CMK (cell line): ENCODE measurements around the gene TPM1.
A peak's percentile ranks its signal among the peaks of the same experiment; 100 is the strongest.

Source experiments
- DNase-seq: peaks from one replicate; pipeline ENCODE4 v3.0.0-alpha.2; 2010; ENCODE audit warnings: low read depth

TPM1 gene

DNA sequence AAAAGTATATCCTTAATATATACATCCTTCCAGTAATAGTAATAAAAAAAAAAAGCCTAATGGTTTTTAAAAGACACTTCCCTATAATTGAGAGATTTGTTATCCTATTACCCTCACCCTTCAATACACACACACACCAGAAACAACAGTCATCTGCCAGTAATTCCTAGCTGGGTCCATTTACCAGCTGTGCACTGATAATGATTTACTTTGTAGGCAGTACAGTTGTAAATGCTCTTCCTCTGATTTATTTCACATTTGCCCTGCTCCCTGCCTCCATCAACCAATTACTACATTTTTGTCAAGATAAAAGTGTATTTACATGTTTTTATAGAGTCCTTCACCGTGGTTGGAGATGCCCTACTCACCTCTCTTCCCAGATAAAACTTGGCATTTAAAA lies 12.4 kb downstream of the TPM1 start:
- DNase-seq, result no peak

DNA sequence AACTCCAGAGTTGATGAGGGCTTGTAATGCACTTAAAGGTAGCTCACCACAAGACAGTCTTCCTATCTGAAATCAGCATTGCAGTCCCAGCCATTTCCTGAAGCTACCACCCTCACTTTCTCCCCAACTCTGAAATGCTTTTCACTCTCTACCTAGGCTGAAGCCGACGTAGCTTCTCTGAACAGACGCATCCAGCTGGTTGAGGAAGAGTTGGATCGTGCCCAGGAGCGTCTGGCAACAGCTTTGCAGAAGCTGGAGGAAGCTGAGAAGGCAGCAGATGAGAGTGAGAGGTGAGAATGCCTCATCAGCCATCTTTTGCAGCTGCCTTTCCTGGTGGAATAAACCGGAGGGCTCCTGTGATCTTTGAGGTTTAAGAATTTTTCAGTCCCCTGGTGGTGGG lies 14.3 kb downstream of the TPM1 start:
- DNase-seq, result no peak

DNA sequence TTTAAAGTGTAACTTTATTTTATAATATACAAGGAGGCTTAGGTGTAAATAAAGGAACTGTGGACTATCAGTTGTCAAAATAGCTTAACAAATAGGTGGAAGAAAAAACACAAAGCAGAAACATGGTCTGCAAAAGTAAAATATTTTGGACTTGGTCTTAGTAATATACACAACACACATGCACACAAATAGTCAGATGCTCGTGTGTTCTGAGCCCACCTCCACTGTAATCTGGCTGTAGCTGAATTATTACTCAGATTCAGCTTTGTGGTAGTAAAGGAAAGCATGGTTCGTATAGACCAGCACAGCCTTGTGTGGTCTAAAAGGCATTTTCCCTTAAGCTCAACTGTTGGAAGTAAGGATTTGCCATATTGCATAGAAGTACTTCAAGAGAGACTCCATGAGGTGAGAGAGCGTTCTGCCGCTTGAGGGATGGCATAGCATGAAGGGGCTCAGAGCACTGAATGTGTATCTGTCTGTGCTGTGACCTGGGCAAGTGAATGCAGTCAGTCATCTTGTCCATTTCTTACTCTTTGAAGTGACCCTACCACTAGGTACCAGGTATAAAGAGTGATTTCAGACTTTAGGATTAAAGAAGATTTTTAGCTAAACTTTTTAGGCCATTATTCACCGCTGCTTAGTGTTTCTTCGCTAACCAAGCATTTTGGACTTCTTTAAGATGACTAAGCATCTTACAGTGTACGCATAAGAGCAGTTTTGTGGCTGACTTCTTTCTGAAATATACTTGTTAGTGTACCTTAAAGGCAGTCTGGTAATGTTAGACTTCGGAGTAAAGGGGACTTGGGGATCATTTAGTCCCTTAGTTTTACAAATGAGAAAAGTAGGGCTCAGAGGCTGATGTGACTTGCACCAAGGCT lies 15.2 kb downstream of the TPM1 start:
- DNase-seq, result no peak

DNA sequence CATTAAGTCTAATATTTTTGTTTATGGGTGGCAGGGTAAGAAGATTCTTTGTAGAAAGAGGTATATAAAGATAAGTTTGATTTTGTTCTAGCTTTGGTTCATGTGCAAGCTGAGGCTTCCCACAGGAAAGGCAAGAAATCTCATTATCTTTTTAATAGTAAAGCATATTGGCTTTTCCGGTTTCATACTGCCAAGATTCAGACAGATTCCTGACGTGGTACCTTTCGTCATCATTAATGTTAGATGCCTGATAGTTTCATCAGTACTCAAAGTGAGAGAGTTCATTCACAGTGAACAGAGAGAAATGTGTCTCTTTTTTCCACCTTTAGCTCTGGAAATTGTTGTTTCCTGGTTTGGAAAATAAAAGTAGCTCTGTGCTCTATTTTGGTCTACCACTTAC lies 16.5 kb downstream of the TPM1 start:
- DNase-seq, result no peak

DNA sequence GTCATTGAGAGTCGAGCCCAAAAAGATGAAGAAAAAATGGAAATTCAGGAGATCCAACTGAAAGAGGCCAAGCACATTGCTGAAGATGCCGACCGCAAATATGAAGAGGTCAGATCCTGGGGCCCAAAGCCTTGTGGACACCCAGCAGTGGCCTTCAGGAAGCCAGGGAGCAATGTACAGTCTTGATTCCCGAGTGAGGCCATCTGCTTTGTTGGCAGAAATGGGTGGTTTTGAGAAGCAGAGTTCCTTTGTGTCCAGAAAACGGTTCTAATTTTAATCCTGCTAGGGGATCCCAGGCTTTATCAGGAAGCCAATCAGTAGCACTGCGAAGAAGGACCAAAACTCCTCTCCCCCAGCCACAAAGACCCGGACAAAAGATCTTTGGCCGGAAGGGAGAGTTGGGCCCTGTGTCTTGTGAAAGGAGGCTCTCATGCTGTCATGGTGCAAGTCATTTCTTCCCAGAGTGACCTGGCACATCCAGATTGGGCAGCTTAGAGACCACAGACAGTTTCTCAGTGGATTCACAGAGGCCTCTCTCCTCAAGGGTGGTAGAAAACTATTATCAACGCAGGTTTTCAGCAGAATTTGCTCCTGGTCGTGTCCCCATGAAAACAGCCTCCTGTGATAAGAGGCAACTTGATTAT lies 17.1 kb downstream of the TPM1 start:
- no peak for DNase-seq

DNA sequence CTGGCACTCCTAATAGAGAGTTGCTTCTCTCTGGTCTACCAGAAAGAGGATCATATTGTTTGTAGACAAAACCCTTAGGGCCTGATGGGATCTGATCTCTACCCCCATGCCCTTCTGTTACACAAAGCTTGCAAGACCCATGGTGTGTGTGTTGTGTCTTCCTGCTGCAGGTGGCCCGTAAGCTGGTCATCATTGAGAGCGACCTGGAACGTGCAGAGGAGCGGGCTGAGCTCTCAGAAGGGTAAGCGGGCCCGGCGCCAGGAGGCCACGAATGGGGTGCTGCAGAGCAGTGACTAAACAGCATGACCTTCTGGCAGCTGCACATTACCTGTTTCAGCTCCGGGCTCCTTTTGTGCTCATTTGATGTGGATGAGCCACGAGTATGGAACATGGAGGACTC lies 18.2 kb downstream of the TPM1 start:
- DNase-seq, result no peak

- no peak for DNase-seq
These were observed 19.4 kb downstream of the TPM1 start for GRCh38 chr15:63061975-63062374.

- peak; percentile 63 for DNase-seq
These were observed 20.7 kb downstream of the TPM1 start for GRCh38 chr15:63063164-63063756.

- DNase-seq, result no peak
These were observed 21.4 kb downstream of the TPM1 start for GRCh38 chr15:63063877-63064409.

GRCh38 chr15:63065262-63066221 lies 23.0 kb downstream of the TPM1 start:
- DNase-seq, result no peak

- no peak for DNase-seq
These were observed 23.7 kb downstream of the TPM1 start for GRCh38 chr15:63066272-63066671.

GRCh38 chr15:63067306-63067705 lies 24.8 kb downstream of the TPM1 start:
- no peak for DNase-seq

- DNase-seq, result no peak
These were observed 25.6 kb downstream of the TPM1 start for GRCh38 chr15:63067976-63068743.

DNA sequence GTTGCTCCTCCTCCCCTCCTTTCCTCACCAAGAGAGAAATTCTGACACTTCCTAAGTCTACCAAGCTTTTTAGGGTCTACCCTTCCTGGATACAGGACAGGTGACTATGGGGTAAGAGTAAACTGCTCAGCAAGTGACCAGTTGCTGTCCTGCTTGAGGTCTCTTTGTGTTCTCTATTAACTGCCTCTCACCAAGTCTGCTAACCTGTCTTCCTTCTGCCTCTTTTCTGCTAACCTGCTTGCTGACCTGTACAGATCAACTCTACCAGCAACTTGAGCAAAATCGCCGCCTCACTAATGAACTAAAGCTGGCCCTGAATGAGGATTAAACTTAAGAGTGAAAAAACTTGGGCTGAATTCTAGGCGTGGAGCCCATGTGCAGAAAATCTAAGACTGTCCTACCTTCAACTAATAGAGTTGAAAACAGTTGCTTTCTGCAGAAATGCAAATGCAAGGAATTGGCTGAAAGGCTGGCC lies 27.1 kb downstream of the TPM1 start:
- no peak for DNase-seq

DNA sequence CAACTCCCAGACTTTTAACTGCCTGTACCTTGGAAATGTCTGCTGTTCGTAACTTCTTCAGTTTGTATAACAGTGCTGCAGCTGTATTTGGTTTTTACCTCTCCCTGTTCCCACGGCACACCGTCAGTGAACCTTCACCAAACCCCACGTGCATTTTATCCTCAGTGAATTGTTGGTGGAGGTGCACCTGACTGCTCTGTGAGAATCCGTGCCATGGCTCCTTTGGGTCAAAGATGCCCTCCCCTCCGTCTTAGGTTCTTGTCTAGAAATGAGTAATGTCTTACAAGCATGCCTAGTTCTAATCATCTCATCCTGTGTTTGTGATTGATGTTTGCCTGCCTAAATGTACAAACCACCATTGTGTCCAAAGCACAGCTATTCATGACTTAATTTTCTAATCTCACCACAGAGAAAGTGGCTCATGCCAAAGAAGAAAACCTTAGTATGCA lies 28.2 kb downstream of the TPM1 start:
- DNase-seq, result no peak

- DNase-seq, result no peak
These were observed 28.9 kb downstream of the TPM1 start for GRCh38 chr15:63071288-63071909.

DNA sequence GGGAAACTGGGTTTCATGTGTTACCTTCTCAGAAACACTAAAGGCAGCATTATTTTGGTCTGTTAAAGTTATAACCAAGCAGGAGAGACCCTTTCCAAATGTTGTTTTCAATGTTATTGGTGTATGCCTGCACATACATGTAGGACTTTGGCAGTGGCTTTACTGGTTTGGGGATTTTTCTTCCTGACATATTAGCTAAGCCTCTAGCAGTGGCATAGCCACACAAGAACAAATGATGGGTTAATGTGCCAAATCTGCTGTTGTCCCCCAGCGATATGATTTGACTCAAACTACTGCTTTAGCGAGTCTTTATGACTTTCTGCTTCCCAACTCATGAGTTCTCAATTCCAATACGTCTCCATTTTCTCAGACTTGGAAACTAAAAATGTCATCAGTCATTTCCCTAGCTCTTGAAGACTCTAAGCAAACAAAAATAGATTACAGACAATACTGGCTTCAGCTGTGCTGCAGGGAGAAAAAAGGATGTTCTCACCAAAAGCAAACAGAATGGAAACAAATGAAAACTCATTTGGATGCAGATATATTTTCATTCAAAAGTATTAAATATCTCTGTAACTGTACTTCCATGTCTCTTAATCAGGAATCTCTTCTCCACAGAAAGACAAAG lies 29.6 kb downstream of the TPM1 start:
- no peak for DNase-seq

GRCh38 chr15:63072809-63073277 lies 30.3 kb downstream of the TPM1 start:
- no peak for DNase-seq

- no peak for DNase-seq
These were observed 31.1 kb downstream of the TPM1 start for GRCh38 chr15:63073497-63074172.
